ENCODE results near the gene ANXA3.

The ANXA3 gene

GRCh38 chr4:78565971-78566372 lies 14.4 kb downstream of the ANXA3 start:
- H3K4me3 ChIP-seq (ENCODE audit: low read depth, low read length), result no peak overlapping the region
- TF ChIP-seq CTCF (IDR thresholded peaks at IDR 0.05; ENCODE audit: control insufficient read depth, extremely low read depth, insufficient read depth), result no peak
- no peak for DNase-seq (ENCODE audit: low read depth)

- no peak for DNase-seq (ENCODE audit: low read depth)
- no peak for TF ChIP-seq CTCF (IDR thresholded peaks at IDR 0.05; ENCODE audit: control insufficient read depth, extremely low read depth, insufficient read depth)
- no peak overlapping the region for H3K4me3 ChIP-seq (ENCODE audit: low read depth, low read length)
These were observed 15.4 kb downstream of the ANXA3 start for GRCh38 chr4:78566834-78567499.

- no peak for TF ChIP-seq CTCF (IDR thresholded peaks at IDR 0.05; ENCODE audit: control insufficient read depth, extremely low read depth, insufficient read depth)
- no peak overlapping the region for H3K4me3 ChIP-seq (ENCODE audit: low read depth, low read length)
These were observed 16.0 kb downstream of the ANXA3 start for GRCh38 chr4:78567500-78568060.

GRCh38 chr4:78568640-78569305 lies 17.2 kb downstream of the ANXA3 start:
- no peak for DNase-seq (ENCODE audit: low read depth)
- no peak overlapping the region for H3K4me3 ChIP-seq (ENCODE audit: low read depth, low read length)
- TF ChIP-seq CTCF (IDR thresholded peaks at IDR 0.05; ENCODE audit: control insufficient read depth, extremely low read depth, insufficient read depth), result no peak

More at GRCh38 chr4:78567500-78568060, 16.0 kb downstream of the ANXA3 start:
- no peak for DNase-seq (ENCODE audit: low read depth)

- TF ChIP-seq CTCF (IDR thresholded peaks at IDR 0.05; ENCODE audit: control insufficient read depth, extremely low read depth, insufficient read depth), result no peak
- DNase-seq (ENCODE audit: low read depth), result no peak
- H3K4me3 ChIP-seq (ENCODE audit: low read depth, low read length), result no peak overlapping the region
These were observed 17.8 kb downstream of the ANXA3 start for GRCh38 chr4:78569306-78569821.

GRCh38 chr4:78570117-78570516 lies 18.5 kb downstream of the ANXA3 start:
- DNase-seq (ENCODE audit: low read depth), result no peak
- no peak for TF ChIP-seq CTCF (IDR thresholded peaks at IDR 0.05; ENCODE audit: control insufficient read depth, extremely low read depth, insufficient read depth)
- H3K4me3 ChIP-seq (ENCODE audit: low read depth, low read length), result no peak overlapping the region
